ENCODE data around the gene DDC.
"Not testable (repeated sequence)": the region's sequence is repeated elsewhere in the genome, so short reads cannot be mapped to it uniquely, and the experiment has no call there.

Gene DDC

GRCh38 chr7:50531928-50532327 lies 33.3 kb downstream of the DDC start:
- DNase-seq (ENCODE audit: extremely low spot score, insufficient read length, low read depth) (no peak), FAIRE-seq (no peak)

- FAIRE-seq (no peak), DNase-seq (ENCODE audit: extremely low spot score, insufficient read length, low read depth) (no peak)
Measured at GRCh38 chr7:50531401-50531911, 33.7 kb downstream of the DDC start.

- no peak for FAIRE-seq
Measured at GRCh38 chr7:50530766-50531165, 34.4 kb downstream of the DDC start.

GRCh38 chr7:50529093-50529862 lies 35.9 kb downstream of the DDC start:
- FAIRE-seq (no peak), DNase-seq (ENCODE audit: extremely low spot score, insufficient read length, low read depth) (no peak)

More at GRCh38 chr7:50530766-50531165, 34.4 kb downstream of the DDC start:
- no peak for DNase-seq (ENCODE audit: extremely low spot score, insufficient read length, low read depth)

GRCh38 chr7:50528266-50529092 lies 36.7 kb downstream of the DDC start:
- no peak for FAIRE-seq
- DNase-seq (ENCODE audit: extremely low spot score, insufficient read length, low read depth): no peak

GRCh38 chr7:50519350-50519749 lies 45.9 kb downstream of the DDC start:
- not testable (repeated sequence) for FAIRE-seq

GRCh38 chr7:50513166-50513871 lies 51.9 kb downstream of the DDC start:
- no peak for DNase-seq (ENCODE audit: extremely low spot score, insufficient read length, low read depth)
- no peak for FAIRE-seq

More at GRCh38 chr7:50519350-50519749, 45.9 kb downstream of the DDC start:
- DNase-seq (ENCODE audit: extremely low spot score, insufficient read length, low read depth): not testable (repeated sequence)

- DNase-seq (ENCODE audit: extremely low spot score, insufficient read length, low read depth): no peak
- no peak for FAIRE-seq
Measured at GRCh38 chr7:50512384-50512783, 52.8 kb downstream of the DDC start.

- FAIRE-seq (no peak), DNase-seq (ENCODE audit: extremely low spot score, insufficient read length, low read depth) (no peak)
Measured at GRCh38 chr7:50509459-50509858, 55.7 kb downstream of the DDC start.

GRCh38 chr7:50508471-50508943 lies 56.7 kb downstream of the DDC start:
- FAIRE-seq (no peak), DNase-seq (ENCODE audit: extremely low spot score, insufficient read length, low read depth) (no peak)

GRCh38 chr7:50507898-50508470 lies 57.2 kb downstream of the DDC start:
- DNase-seq (ENCODE audit: extremely low spot score, insufficient read length, low read depth): no peak

GRCh38 chr7:50505553-50506210 lies 59.5 kb downstream of the DDC start:
- FAIRE-seq (no peak), DNase-seq (ENCODE audit: extremely low spot score, insufficient read length, low read depth) (no peak)

More at GRCh38 chr7:50507898-50508470, 57.2 kb downstream of the DDC start:
- FAIRE-seq: no peak

GRCh38 chr7:50504646-50505546 lies 60.3 kb downstream of the DDC start:
- FAIRE-seq: no peak

GRCh38 chr7:50502947-50503346 lies 62.3 kb downstream of the DDC start:
- DNase-seq (ENCODE audit: extremely low spot score, insufficient read length, low read depth): no peak
- no peak for FAIRE-seq

More at GRCh38 chr7:50504646-50505546, 60.3 kb downstream of the DDC start:
- DNase-seq (ENCODE audit: extremely low spot score, insufficient read length, low read depth): no peak

- DNase-seq (ENCODE audit: extremely low spot score, insufficient read length, low read depth): no peak
- FAIRE-seq: no peak
Measured at GRCh38 chr7:50502001-50502684, 63.1 kb downstream of the DDC start.

GRCh38 chr7:50499092-50499491 lies 66.1 kb downstream of the DDC start:
- DNase-seq (ENCODE audit: extremely low spot score, insufficient read length, low read depth): no peak
- no peak for FAIRE-seq

- FAIRE-seq (no peak), DNase-seq (ENCODE audit: extremely low spot score, insufficient read length, low read depth) (no peak)
Measured at GRCh38 chr7:50497968-50498367, 67.2 kb downstream of the DDC start.
